HCT116 (cell line): ENCODE results near the gene PTPMT1. TPM values are rescaled to one million over a fixed set of nuclear protein-coding genes. Genes with fewer than 3 reads are reported as not detected.

ENCODE experiments used
- ATAC-seq: fragments of 200-7000 bp; cut with Tn5 transposase; 2 replicates; pipeline ENCODE4 v1.9.1; 2020; ENCODE audit warnings: mild to moderate bottlenecking, moderate library complexity
- BruUV-seq: library from RNA; stranded (reverse); fragments of 400-500 nt; replicated peaks from 2 replicates; lab custom pipeline; 2021; lab: Mats Ljungman, UMichigan
- CTCF ChIA-PET: fragments of 300-600 bp; sonication (Branson Sonifier 250); formaldehyde crosslinking; loops from one replicate; lab custom pipeline; 2021; ENCODE audit warnings: antibody characterized with exemption; lab: Charles Lee
- POLR2A ChIA-PET: fragments of 300-600, 350-600 bp; sonication (Branson Sonifier 250); formaldehyde crosslinking; loops from one replicate; lab custom pipeline; 2021; ENCODE audit warnings: antibody characterized with exemption; lab: Charles Lee
- RAD21 ChIA-PET, 2 experiments: fragments of 300-600 bp; sonication (Branson Sonifier 250); formaldehyde crosslinking; loops; one replicate each; lab custom pipeline; 2023; ENCODE audit warnings: low total read pairs in 2 of 2; ENCODE audit not compliant: uncharacterized antibody in 2 of 2, unreplicated experiment in 2 of 2, low non-redundant PET in 1 of 2; lab: Charles Lee
- DNase-seq: peaks from one replicate; pipeline ENCODE4 v3.0.0-alpha.2; 2010; ENCODE audit warnings: low read depth, low spot score
- H2AFZ ChIP-seq: fragments of 200-600 bp; shearing (Covaris generic), sonication (generic); 2 replicates; pipeline ENCODE4 v1.6.1; 2017; ENCODE audit warnings: low read depth, mixed run types, mixed read lengths, antibody characterized with exemption, low read length; ENCODE audit not compliant: poor library complexity, severe bottlenecking
- H3K27ac ChIP-seq: 2 replicates; pipeline ENCODE4 v1.5.1; 2012; ENCODE audit warnings: low read depth, low read length
- H3K27me3 ChIP-seq: fragments of 200-600 bp; sonication (generic); 2 replicates; pipeline ENCODE4 v1.6.1; 2016; ENCODE audit warnings: mixed run types, low read length, mixed read lengths; ENCODE audit not compliant: insufficient read depth
- H3K36me3 ChIP-seq, 2 experiments: fragments of 200-500 bp in 1 of 2; fragments of 200-600 bp in 1 of 2; sonication (Bioruptor generic) in 1 of 2; sonication (generic) in 1 of 2; 2 replicates each; pipeline versions ENCODE4 v1.5.1 to v1.6.1; 2014 to 2016; ENCODE audit warnings: low read length in 2 of 2, inconsistent platforms in 1 of 2, mixed read lengths in 1 of 2, mixed run types in 1 of 2; ENCODE audit not compliant: insufficient read depth in 2 of 2, control insufficient read depth in 1 of 2
- H3K4me1 ChIP-seq, 2 experiments: fragments of 200-600 bp in 1 of 2; sonication (generic) in 1 of 2; 2 replicates each; pipeline versions ENCODE4 v1.5.1 to v1.6.1; 2012 to 2017; ENCODE audit warnings: low read length in 2 of 2, inconsistent platforms in 1 of 2, mild to moderate bottlenecking in 1 of 2, mixed read lengths in 1 of 2, mixed run types in 1 of 2, moderate library complexity in 1 of 2; ENCODE audit not compliant: insufficient read depth in 2 of 2, control insufficient read depth in 1 of 2
- H3K4me2 ChIP-seq: fragments of 200-600 bp; sonication (generic); 2 replicates; pipeline ENCODE4 v1.6.1; 2017; ENCODE audit warnings: mixed run types, low read length, mixed read lengths
- H3K4me3 ChIP-seq, 2 experiments: fragments of 200-600 bp in 1 of 2; sonication (generic) in 1 of 2; replicated peaks in 1 of 2; 2 replicates each; pipeline ENCODE4 v1.5.1; 2011 to 2016; ENCODE audit warnings: low read length in 2 of 2, control low read depth in 1 of 2, low read depth in 1 of 2, mild to moderate bottlenecking in 1 of 2, mixed read lengths in 1 of 2, mixed run types in 1 of 2
- H3K79me2 ChIP-seq: fragments of 200-600 bp; sonication (generic); 2 replicates; pipeline ENCODE4 v1.6.1; 2017; ENCODE audit warnings: mild to moderate bottlenecking, mixed run types, low read length, moderate library complexity, mixed read lengths; ENCODE audit not compliant: insufficient read depth
- H3K9ac ChIP-seq: fragments of 200-600 bp; sonication (generic); 2 replicates; pipeline ENCODE4 v1.6.1; 2016; ENCODE audit warnings: low read length, mixed read lengths
- H3K9me2 ChIP-seq: fragments of 200-600 bp; sonication (generic), shearing (Covaris generic); 2 replicates; pipeline ENCODE4 v1.6.1; 2017; ENCODE audit warnings: mixed run types, mild to moderate bottlenecking, moderate library complexity; ENCODE audit not compliant: insufficient read depth
- H3K9me3 ChIP-seq, 2 experiments: fragments of 200-500 bp in 1 of 2; fragments of 200-600 bp in 1 of 2; sonication (Bioruptor generic) in 1 of 2; sonication (generic) in 1 of 2; 2 replicates each; pipeline ENCODE4 v1.6.1; 2014 to 2017; ENCODE audit warnings: low read length in 2 of 2, mixed read lengths in 2 of 2, inconsistent platforms in 1 of 2, low read depth in 1 of 2, mild to moderate bottlenecking in 1 of 2, mixed run types in 1 of 2, moderate library complexity in 1 of 2; ENCODE audit not compliant: control insufficient read depth in 1 of 2, insufficient read depth in 1 of 2
- H4K20me1 ChIP-seq: fragments of 200-600 bp; sonication (generic), shearing (Covaris generic); 2 replicates; pipeline ENCODE4 v1.6.1; 2017; ENCODE audit warnings: mixed run types, mild to moderate bottlenecking, moderate library complexity; ENCODE audit not compliant: insufficient read depth
- CBX3 ChIP-seq: IDR thresholded peaks from 2 replicates; pipeline ENCODE4 v1.6.1; 2012; ENCODE audit warnings: low read depth
- CEBPB ChIP-seq: IDR thresholded peaks from 2 replicates; pipeline ENCODE4 v1.6.1; 2012; ENCODE audit warnings: low read depth
- ELF1 ChIP-seq: IDR thresholded peaks from 2 replicates; pipeline ENCODE4 v1.6.1; 2012; ENCODE audit warnings: low read depth, borderline replicate concordance
- EZH2phosphoT487 ChIP-seq: fragments of 200-600 bp; IDR thresholded peaks from 2 replicates; pipeline ENCODE4 v1.6.1; 2018; ENCODE audit warnings: antibody characterized with exemption, borderline replicate concordance
- FOSL1 ChIP-seq: IDR thresholded peaks from 2 replicates; pipeline ENCODE4 v1.6.1; 2012; ENCODE audit warnings: low read depth
- POLR2A ChIP-seq: IDR thresholded peaks from 2 replicates; pipeline ENCODE4 v1.7.0; 2011; ENCODE audit warnings: borderline replicate concordance; ENCODE audit not compliant: insufficient read depth, insufficient read length; ENCODE audit errors: extremely low read depth
- POLR2AphosphoS5 ChIP-seq: IDR thresholded peaks from 2 replicates; pipeline ENCODE4 v1.6.1; 2011; ENCODE audit warnings: mild to moderate bottlenecking, low read depth, low read length, moderate library complexity
- SIN3A ChIP-seq: IDR thresholded peaks from 2 replicates; pipeline ENCODE4 v1.6.1; 2012; ENCODE audit warnings: low read depth
- TCF7L2 ChIP-seq: IDR thresholded peaks from 2 replicates; pipeline ENCODE4 v1.7.0; 2011; ENCODE audit warnings: borderline replicate concordance, inconsistent platforms; ENCODE audit not compliant: insufficient read depth, insufficient read length; ENCODE audit errors: extremely low read depth
- YY1 ChIP-seq: IDR thresholded peaks from 2 replicates; pipeline ENCODE4 v1.6.1; 2011; ENCODE audit warnings: low read length, low read depth, moderate library complexity, mild to moderate bottlenecking; ENCODE audit not compliant: insufficient replicate concordance; ENCODE audit errors: extremely low read depth
- ZFX ChIP-seq: fragments of 450-650 bp; IDR thresholded peaks from 2 replicates; pipeline ENCODE4 v1.6.1; 2017
- ZNF274 ChIP-seq: fragments of 200-500 bp; sonication (Bioruptor generic); IDR thresholded peaks from 2 replicates; pipeline ENCODE4 v1.6.1; 2014; ENCODE audit warnings: mild to moderate bottlenecking, low read depth, low read length, inconsistent platforms
- intact Hi-C: fragments of 100-400 bp; cut with micrococcal nuclease; formaldehyde crosslinking; loops from 2 replicates; pipeline ENCODE4 v1.10.0; 2022
- total RNA-seq: library from RNA; stranded (reverse); gene quantifications from one replicate; pipeline ENCODE4 v1.2.1, GENCODE V29; 2021; ENCODE audit not compliant: unreplicated experiment
- TF ChIP-seq, protein P1 (sequence below), 3 experiments: fragments of 200-600 bp in 1 of 3; sonication (generic) in 1 of 3; IDR thresholded peaks in 2 of 3; conservative IDR thresholded peaks in 1 of 3; 2 replicates each; pipeline ENCODE4 v1.5.1; 2012 to 2017; ENCODE audit warnings: low read depth in 2 of 3, low read length in 2 of 3, antibody characterized with exemption in 1 of 3, borderline replicate concordance in 1 of 3, control low read depth in 1 of 3, mild to moderate bottlenecking in 1 of 3, mixed read lengths in 1 of 3, mixed run types in 1 of 3, moderate library complexity in 1 of 3; ENCODE audit not compliant: insufficient read depth in 1 of 3
- TF ChIP-seq, protein P2 (sequence below): IDR thresholded peaks from 2 replicates; pipeline ENCODE4 v1.6.1; 2012; ENCODE audit warnings: low read depth
- TF ChIP-seq, protein P3 (sequence below): IDR thresholded peaks from 2 replicates; pipeline ENCODE4 v1.6.1; 2011; ENCODE audit warnings: mild to moderate bottlenecking, low read length, moderate library complexity; ENCODE audit not compliant: insufficient replicate concordance; ENCODE audit errors: extremely low read depth
- TF ChIP-seq, protein P4 (sequence below): IDR thresholded peaks from 2 replicates; pipeline ENCODE4 v1.6.1; 2012

The PTPMT1 gene
- total RNA-seq, 1 experiment from 2014 or later = 71.6 TPM

DNA sequence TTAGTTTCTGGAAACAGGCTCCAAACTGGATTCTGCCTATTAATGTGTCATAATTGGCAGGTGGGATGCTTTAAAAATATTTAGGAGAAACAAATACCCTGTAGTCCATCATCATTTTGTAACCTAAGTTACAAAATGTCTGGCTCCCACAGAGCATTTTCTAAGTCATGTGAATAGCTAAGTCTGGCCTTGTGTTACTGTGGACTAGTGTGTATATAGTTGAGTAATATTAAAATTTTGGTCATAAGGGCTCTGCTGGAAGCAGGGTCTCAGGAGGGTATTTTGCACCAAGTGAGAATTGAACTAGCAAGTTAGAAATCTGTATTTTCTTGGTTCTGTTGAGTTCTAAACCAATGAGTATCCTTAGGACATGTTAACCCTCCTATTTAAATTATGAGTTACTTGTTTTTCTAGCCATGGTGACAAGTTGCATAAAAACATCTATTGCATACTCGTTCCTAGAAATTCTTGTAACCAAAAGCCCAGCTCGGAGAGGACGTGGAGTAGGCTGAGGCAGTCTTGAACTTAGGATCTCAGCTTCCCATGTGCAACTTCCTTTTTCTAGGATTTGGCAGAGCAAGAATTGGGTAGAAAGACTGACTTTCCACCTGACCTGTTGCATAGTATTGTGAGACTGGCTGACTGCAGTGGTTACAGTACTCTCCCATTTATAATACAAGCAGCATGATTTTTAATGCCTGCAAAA, 5.4 kb downstream of the PTPMT1 start:
- Histone ChIP-seq H3K4me2 (no peak overlapping the region), H3K4me1 (peaks cover 0 to 7% of the 10 kb centered on the region in 2 experiments; a peak in 3 of 4 replicates), H3K9me3 (no peaks in the 10 kb centered on the region), H3K36me3 (peaks cover 43 to 45% of the 10 kb centered on the region in 2 experiments; a peak in 3 of 4 replicates), H3K27me3 (no peaks in the 10 kb centered on the region), H4K20me1 (no peaks in the 10 kb centered on the region), H3K79me2 (peaks cover 86% of the 10 kb centered on the region), H3K4me3 (no peak overlapping the region), H3K9ac (no peak overlapping the region), H3K27ac (no peak overlapping the region), H2AFZ (no peak overlapping the region), H3K9me2 (no peaks in the 10 kb centered on the region)
- intact Hi-C loops = no loop called here
- ChIA-PET RAD21 (no interaction called here), POLR2A (interaction anchor here (0.7 to 1.2 kb wide), 2 partner anchors 8 to 397 kb away, joined by 3 to 4 read pairs; partner anchors contain the start of genes KBTBD4 and NDUFS3), CTCF (no interaction called here)
- ATAC-seq (no peak), DNase-seq (no peak)
- TF ChIP-seq, protein P1, sequence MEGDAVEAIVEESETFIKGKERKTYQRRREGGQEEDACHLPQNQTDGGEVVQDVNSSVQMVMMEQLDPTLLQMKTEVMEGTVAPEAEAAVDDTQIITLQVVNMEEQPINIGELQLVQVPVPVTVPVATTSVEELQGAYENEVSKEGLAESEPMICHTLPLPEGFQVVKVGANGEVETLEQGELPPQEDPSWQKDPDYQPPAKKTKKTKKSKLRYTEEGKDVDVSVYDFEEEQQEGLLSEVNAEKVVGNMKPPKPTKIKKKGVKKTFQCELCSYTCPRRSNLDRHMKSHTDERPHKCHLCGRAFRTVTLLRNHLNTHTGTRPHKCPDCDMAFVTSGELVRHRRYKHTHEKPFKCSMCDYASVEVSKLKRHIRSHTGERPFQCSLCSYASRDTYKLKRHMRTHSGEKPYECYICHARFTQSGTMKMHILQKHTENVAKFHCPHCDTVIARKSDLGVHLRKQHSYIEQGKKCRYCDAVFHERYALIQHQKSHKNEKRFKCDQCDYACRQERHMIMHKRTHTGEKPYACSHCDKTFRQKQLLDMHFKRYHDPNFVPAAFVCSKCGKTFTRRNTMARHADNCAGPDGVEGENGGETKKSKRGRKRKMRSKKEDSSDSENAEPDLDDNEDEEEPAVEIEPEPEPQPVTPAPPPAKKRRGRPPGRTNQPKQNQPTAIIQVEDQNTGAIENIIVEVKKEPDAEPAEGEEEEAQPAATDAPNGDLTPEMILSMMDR (IDR thresholded peaks at IDR 0.05 in 2 of 3, conservative IDR thresholded peaks at IDR 0.05 in 1 of 3; ENCODE audit: borderline replicate concordance in 1 of 3, insufficient read depth in 1 of 3, low read depth in 2 of 3, low read length in 2 of 3) = no peak
- TF ChIP-seq FOSL1 = no peak
- no peak for TF ChIP-seq TCF7L2
- no peak for TF ChIP-seq ZNF274
- TF ChIP-seq, protein P2, sequence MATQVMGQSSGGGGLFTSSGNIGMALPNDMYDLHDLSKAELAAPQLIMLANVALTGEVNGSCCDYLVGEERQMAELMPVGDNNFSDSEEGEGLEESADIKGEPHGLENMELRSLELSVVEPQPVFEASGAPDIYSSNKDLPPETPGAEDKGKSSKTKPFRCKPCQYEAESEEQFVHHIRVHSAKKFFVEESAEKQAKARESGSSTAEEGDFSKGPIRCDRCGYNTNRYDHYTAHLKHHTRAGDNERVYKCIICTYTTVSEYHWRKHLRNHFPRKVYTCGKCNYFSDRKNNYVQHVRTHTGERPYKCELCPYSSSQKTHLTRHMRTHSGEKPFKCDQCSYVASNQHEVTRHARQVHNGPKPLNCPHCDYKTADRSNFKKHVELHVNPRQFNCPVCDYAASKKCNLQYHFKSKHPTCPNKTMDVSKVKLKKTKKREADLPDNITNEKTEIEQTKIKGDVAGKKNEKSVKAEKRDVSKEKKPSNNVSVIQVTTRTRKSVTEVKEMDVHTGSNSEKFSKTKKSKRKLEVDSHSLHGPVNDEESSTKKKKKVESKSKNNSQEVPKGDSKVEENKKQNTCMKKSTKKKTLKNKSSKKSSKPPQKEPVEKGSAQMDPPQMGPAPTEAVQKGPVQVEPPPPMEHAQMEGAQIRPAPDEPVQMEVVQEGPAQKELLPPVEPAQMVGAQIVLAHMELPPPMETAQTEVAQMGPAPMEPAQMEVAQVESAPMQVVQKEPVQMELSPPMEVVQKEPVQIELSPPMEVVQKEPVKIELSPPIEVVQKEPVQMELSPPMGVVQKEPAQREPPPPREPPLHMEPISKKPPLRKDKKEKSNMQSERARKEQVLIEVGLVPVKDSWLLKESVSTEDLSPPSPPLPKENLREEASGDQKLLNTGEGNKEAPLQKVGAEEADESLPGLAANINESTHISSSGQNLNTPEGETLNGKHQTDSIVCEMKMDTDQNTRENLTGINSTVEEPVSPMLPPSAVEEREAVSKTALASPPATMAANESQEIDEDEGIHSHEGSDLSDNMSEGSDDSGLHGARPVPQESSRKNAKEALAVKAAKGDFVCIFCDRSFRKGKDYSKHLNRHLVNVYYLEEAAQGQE = no peak
- TF ChIP-seq ELF1 = no peak
- TF ChIP-seq YY1 = no peak
- TF ChIP-seq, protein P3, sequence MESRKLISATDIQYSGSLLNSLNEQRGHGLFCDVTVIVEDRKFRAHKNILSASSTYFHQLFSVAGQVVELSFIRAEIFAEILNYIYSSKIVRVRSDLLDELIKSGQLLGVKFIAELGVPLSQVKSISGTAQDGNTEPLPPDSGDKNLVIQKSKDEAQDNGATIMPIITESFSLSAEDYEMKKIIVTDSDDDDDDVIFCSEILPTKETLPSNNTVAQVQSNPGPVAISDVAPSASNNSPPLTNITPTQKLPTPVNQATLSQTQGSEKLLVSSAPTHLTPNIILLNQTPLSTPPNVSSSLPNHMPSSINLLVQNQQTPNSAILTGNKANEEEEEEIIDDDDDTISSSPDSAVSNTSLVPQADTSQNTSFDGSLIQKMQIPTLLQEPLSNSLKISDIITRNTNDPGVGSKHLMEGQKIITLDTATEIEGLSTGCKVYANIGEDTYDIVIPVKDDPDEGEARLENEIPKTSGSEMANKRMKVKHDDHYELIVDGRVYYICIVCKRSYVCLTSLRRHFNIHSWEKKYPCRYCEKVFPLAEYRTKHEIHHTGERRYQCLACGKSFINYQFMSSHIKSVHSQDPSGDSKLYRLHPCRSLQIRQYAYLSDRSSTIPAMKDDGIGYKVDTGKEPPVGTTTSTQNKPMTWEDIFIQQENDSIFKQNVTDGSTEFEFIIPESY = no peak
- TF ChIP-seq ZFX = no peak
- no peak for TF ChIP-seq EZH2phosphoT487
- TF ChIP-seq, protein P4, sequence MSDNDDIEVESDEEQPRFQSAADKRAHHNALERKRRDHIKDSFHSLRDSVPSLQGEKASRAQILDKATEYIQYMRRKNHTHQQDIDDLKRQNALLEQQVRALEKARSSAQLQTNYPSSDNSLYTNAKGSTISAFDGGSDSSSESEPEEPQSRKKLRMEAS = no peak
- TF ChIP-seq POLR2A = no peak
- TF ChIP-seq POLR2AphosphoS5 = no peak
- TF ChIP-seq SIN3A = no peak
- no peak for TF ChIP-seq CBX3
- no peak for TF ChIP-seq CEBPB
- BruUV-seq = no TSS peak
